Retinal pigment epithelial cell (primary cell): ENCODE results near the gene TNNI3K.

Experiments
- DNase-seq: peaks from one replicate; pipeline ENCODE4 v3.0.0-alpha.2; 2010; ENCODE audit warnings: low read depth
- H3K4me3 ChIP-seq: 2 replicates; pipeline ENCODE4 v1.5.1; 2011; ENCODE audit warnings: mild to moderate bottlenecking, low read length, control low read depth, moderate library complexity
- TF ChIP-seq, protein P1 (sequence below): conservative IDR thresholded peaks from 2 replicates; pipeline ENCODE4 v1.5.1; 2011; ENCODE audit warnings: low read depth, low read length, control low read depth, inconsistent platforms

TNNI3K gene

DNA sequence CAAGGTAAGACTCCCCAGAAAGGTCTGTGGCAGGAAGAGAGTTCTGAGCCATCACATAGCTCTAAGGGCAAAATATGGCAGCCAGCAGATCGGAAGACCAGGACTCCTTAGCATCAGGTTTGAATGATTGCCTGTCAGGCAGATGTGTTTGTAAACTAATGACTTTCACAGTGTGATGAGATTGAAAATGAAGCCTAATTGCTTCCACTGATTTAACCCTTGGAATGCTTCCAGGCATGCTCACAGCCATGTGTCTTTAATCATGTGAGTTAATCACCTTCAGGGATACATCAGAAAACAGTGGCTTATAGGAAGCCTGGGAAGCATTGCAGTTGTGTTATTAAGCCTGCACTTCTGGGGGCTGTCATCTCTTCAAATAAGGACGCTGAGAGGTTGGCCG lies 194.4 kb downstream of the TNNI3K start:
- peak; percentile 37 for DNase-seq

GRCh38 chr1:74430342-74430934 lies 195.3 kb downstream of the TNNI3K start:
- no peak for DNase-seq
- TF ChIP-seq, protein P1, sequence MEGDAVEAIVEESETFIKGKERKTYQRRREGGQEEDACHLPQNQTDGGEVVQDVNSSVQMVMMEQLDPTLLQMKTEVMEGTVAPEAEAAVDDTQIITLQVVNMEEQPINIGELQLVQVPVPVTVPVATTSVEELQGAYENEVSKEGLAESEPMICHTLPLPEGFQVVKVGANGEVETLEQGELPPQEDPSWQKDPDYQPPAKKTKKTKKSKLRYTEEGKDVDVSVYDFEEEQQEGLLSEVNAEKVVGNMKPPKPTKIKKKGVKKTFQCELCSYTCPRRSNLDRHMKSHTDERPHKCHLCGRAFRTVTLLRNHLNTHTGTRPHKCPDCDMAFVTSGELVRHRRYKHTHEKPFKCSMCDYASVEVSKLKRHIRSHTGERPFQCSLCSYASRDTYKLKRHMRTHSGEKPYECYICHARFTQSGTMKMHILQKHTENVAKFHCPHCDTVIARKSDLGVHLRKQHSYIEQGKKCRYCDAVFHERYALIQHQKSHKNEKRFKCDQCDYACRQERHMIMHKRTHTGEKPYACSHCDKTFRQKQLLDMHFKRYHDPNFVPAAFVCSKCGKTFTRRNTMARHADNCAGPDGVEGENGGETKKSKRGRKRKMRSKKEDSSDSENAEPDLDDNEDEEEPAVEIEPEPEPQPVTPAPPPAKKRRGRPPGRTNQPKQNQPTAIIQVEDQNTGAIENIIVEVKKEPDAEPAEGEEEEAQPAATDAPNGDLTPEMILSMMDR, result no peak
- no peak overlapping the region for H3K4me3 ChIP-seq

More for the DNA sequence above, 194.4 kb downstream of the TNNI3K start:
- TF ChIP-seq, protein P1, result no peak
- no peak overlapping the region for H3K4me3 ChIP-seq

GRCh38 chr1:74431531-74431930 lies 196.3 kb downstream of the TNNI3K start:
- TF ChIP-seq, protein P1, result no peak
- DNase-seq, result no peak
- H3K4me3 ChIP-seq, result no peak overlapping the region

GRCh38 chr1:74432325-74432724 lies 197.1 kb downstream of the TNNI3K start:
- DNase-seq, result no peak
- H3K4me3 ChIP-seq, result no peak overlapping the region
- TF ChIP-seq, protein P1, result no peak

- no peak for DNase-seq
- TF ChIP-seq, protein P1, result no peak
- H3K4me3 ChIP-seq, result no peak overlapping the region
These were observed 199.1 kb downstream of the TNNI3K start for GRCh38 chr1:74434321-74434720.

- TF ChIP-seq, protein P1, result no peak
- H3K4me3 ChIP-seq, result no peak overlapping the region
- no peak for DNase-seq
These were observed 200.9 kb downstream of the TNNI3K start for GRCh38 chr1:74436078-74436477.

DNA sequence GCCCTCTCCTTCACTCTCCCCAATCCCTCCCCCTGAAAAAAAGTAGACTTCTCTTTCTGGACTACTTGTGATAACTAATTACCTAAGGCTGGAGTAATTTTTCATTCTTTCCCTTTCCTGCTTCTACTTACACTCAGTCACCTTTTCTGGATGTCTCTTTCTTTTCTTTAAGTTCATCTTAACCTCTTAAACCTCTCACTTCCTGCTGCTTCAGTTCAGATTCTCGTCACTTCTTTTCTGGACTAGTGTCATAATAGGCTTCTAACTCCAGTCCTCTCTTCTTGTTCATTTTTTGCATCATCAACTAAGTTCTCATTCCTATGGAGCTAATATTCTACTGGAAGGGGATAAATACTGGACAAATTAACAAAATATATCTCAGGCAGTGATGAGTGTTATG lies 201.8 kb downstream of the TNNI3K start:
- TF ChIP-seq, protein P1, result no peak
- no peak for DNase-seq

More for the DNA sequence above, 201.8 kb downstream of the TNNI3K start:
- no peak overlapping the region for H3K4me3 ChIP-seq
